Heart left ventricle (tissue), 13 donors: ENCODE measurements around the gene CERS1.

Source experiments
- POLR2A ChIP-seq, 2 donors: fragments of 450-650 bp; IDR thresholded peaks; one replicate each; pipeline ENCODE4 v1.6.1; 2017; ENCODE audit warnings: antibody characterized with exemption in 2 of 2, mild to moderate bottlenecking in 2 of 2, moderate library complexity in 2 of 2
- TF ChIP-seq, protein P1 (sequence below), 12 donors: fragments of 200-600 bp; sonication (generic) in 4 of 12; IDR thresholded peaks; one replicate each; pipeline versions ENCODE4 v1.5.0 to v1.8.0; 2018 to 2022; ENCODE audit warnings: antibody characterized with exemption in 12 of 12, mild to moderate bottlenecking in 5 of 12
- donor health status: ischemic (EF 13 %, LVEDD 7.1; RV severe dilation, severe dysfunction).
- donor health status: DM: no; HTN: yes; CAD: no.
- donor health status: DM: no; HTN: no; CAD: no.
- donor health status: ischemic (EF 25% LVEDD 6.9; RV normal size, moderate dysfunction).
- donor health status: ischemic (EF 25% LVEDD 5.7; RV mildly dilated, moderate dysfunction).
- donor health status: ischemic (EF 35%, LVEDD 5.7; RV mildly dilated, moderate dysfunction).
- donor health status: nonischemic (EF 11% LVEDD 7.7; RV severe dilation, severe dysfunction).
- donor health status: DM: yes; HTN: yes; CAD: no.
- donor health status: PGD.
- donor health status: ischemic (EF 29% LVEDD 5.4; RV normal size, mild dysfunction).
- donor health status: nonischemic (EF 23%, LVEDD 6.1; RV moderate dilation, normal function).

DNA sequence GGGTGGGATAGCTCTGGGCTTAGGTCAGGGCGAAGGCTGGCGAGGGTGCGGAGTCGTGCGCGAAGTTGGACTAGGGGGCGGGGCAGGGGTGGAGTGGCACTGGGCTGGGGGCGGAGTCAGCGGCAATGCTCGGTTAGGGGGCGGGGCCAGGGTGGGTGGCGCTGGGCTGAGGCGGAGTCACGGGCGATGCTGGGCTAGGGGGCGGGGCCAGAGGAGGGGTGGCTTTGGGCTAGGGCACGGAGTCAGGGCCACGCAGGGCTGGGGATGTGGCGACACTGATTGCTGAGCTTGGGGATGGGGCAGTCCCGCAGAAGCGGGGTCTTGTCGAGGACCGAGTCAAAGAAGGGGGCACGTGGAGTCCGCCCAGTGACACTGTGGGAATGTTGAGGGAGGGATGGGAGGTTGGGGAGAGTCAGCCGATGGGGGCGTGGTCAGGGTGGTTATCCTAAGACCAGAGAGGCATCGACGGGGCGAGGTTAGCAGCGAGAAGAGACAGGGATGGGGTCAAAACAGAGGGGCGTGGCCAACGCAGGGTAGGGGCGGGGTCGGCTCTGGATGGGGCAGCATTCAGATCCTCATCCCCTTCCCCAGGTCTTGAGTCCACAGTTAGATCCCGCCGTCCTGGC is 36.4 kb upstream of the CERS1 start:
- TF ChIP-seq, protein P1, sequence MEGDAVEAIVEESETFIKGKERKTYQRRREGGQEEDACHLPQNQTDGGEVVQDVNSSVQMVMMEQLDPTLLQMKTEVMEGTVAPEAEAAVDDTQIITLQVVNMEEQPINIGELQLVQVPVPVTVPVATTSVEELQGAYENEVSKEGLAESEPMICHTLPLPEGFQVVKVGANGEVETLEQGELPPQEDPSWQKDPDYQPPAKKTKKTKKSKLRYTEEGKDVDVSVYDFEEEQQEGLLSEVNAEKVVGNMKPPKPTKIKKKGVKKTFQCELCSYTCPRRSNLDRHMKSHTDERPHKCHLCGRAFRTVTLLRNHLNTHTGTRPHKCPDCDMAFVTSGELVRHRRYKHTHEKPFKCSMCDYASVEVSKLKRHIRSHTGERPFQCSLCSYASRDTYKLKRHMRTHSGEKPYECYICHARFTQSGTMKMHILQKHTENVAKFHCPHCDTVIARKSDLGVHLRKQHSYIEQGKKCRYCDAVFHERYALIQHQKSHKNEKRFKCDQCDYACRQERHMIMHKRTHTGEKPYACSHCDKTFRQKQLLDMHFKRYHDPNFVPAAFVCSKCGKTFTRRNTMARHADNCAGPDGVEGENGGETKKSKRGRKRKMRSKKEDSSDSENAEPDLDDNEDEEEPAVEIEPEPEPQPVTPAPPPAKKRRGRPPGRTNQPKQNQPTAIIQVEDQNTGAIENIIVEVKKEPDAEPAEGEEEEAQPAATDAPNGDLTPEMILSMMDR (IDR thresholded peaks at IDR 0.05) = no peak
- no peak for TF ChIP-seq POLR2A (IDR thresholded peaks at IDR 0.05)
